Thoracic aorta (tissue), 2 donors: ENCODE results near the gene APCDD1L. TPM values are rescaled to one million over a fixed set of nuclear protein-coding genes. Genes with fewer than 3 reads are reported as not detected.

Source experiments
- ATAC-seq: fragments of 150-250 bp; one replicate; pipeline ENCODE4 v1.8.0; 2017; ENCODE audit warnings: low read depth; ENCODE audit not compliant: insufficient number of reproducible peaks, low FRiP score
- DNase-seq: peaks from one replicate; pipeline ENCODE4 v3.0.0-alpha.2; 2020; ENCODE audit warnings: low spot score
- H3K27ac ChIP-seq, 2 donors: fragments of 200-600 bp; sonication (generic); 1 replicate in 1 of 2; 2 replicates in 1 of 2; pipeline ENCODE4 v1.5.1; 2016; ENCODE audit warnings: mild to moderate bottlenecking in 2 of 2, moderate library complexity in 2 of 2
- H3K27me3 ChIP-seq: fragments of 200-600 bp; sonication (generic); replicated peaks from 2 replicates; pipeline ENCODE4 v1.6.0; 2016; ENCODE audit warnings: mild to moderate bottlenecking; ENCODE audit not compliant: insufficient read depth
- H3K36me3 ChIP-seq: fragments of 200-600 bp; sonication (generic); one replicate; pipeline ENCODE4 v1.5.1; 2016
- H3K4me1 ChIP-seq, 2 donors: fragments of 200-600 bp; sonication (generic); 1 replicate in 1 of 2; 2 replicates in 1 of 2; pipeline versions ENCODE4 v1.5.1 to v1.6.0; 2016; ENCODE audit warnings: low read depth in 2 of 2, mild to moderate bottlenecking in 1 of 2; ENCODE audit not compliant: control insufficient read depth in 1 of 2
- H3K4me3 ChIP-seq: fragments of 200-600 bp; sonication (generic); 2 replicates; pipeline ENCODE4 v1.5.1; 2016; ENCODE audit warnings: mild to moderate bottlenecking
- H3K9me3 ChIP-seq: fragments of 200-600 bp; sonication (generic); 2 replicates; pipeline ENCODE4 v1.5.1; 2016
- total RNA-seq, 2 donors: library from RNA; depleted of rRNA; stranded (reverse); fragments of >200 nt; gene quantifications; one replicate each; pipeline versions ENCODE4 v1.1.0 to v1.2.3, GENCODE V29; 2016
- TF ChIP-seq, protein P1 (sequence below): fragments of 200-600 bp; sonication (generic); IDR thresholded peaks from one replicate; pipeline ENCODE4 v1.5.1; 2019; ENCODE audit warnings: antibody characterized with exemption

Gene APCDD1L
- total RNA-seq, 2 donors from 2014 or later = 9.2 to 12.9 TPM

DNA sequence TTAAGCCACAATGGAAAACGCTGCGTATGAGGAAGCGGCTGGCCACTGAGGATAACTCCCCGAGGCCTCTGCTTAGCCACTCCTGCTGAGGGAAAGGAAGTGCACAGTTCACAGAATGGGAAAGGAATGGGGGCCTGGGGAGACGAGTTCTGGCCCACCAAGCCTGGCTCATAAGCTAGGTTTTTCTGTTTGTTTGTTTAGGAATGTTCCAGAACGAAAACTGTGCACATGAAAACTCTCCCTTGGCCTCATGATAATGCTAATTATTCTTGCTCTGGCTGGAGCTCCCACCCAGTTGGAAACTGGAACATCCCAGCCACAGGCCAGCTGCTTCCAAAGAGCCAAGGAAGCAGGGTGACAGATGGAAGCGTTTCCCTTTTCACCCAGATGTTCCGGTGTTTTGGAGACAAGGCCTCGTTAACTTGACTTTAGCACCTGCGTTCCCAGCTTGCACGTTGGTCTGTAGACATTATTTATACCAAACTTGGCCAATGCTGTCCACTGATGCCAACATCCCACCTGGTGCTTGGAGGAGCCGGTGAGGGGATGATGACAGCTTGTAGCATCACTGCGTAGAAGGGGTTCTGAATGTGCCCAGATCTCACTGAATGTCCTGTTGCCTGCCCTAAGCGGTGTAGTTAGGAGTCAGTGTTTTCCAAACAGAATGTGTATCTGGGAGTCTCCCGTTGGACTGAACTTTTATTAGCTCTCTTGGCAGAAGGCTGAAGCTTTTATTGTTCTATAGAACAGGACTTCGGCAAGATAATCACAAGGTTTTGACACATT lies 34.5 kb downstream of the APCDD1L start:
- Histone ChIP-seq H3K27ac (no peak overlapping the region), H3K4me1 (no peaks in the 10 kb centered on the region), H3K4me3 (no peak overlapping the region), H3K27me3 (no peaks in the 10 kb centered on the region), H3K9me3 (peaks cover 5% of the 10 kb centered on the region), H3K36me3 (no peaks in the 10 kb centered on the region)
- TF ChIP-seq, protein P1, sequence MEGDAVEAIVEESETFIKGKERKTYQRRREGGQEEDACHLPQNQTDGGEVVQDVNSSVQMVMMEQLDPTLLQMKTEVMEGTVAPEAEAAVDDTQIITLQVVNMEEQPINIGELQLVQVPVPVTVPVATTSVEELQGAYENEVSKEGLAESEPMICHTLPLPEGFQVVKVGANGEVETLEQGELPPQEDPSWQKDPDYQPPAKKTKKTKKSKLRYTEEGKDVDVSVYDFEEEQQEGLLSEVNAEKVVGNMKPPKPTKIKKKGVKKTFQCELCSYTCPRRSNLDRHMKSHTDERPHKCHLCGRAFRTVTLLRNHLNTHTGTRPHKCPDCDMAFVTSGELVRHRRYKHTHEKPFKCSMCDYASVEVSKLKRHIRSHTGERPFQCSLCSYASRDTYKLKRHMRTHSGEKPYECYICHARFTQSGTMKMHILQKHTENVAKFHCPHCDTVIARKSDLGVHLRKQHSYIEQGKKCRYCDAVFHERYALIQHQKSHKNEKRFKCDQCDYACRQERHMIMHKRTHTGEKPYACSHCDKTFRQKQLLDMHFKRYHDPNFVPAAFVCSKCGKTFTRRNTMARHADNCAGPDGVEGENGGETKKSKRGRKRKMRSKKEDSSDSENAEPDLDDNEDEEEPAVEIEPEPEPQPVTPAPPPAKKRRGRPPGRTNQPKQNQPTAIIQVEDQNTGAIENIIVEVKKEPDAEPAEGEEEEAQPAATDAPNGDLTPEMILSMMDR = no peak
- DNase-seq (no peak), ATAC-seq (no peak)

DNA sequence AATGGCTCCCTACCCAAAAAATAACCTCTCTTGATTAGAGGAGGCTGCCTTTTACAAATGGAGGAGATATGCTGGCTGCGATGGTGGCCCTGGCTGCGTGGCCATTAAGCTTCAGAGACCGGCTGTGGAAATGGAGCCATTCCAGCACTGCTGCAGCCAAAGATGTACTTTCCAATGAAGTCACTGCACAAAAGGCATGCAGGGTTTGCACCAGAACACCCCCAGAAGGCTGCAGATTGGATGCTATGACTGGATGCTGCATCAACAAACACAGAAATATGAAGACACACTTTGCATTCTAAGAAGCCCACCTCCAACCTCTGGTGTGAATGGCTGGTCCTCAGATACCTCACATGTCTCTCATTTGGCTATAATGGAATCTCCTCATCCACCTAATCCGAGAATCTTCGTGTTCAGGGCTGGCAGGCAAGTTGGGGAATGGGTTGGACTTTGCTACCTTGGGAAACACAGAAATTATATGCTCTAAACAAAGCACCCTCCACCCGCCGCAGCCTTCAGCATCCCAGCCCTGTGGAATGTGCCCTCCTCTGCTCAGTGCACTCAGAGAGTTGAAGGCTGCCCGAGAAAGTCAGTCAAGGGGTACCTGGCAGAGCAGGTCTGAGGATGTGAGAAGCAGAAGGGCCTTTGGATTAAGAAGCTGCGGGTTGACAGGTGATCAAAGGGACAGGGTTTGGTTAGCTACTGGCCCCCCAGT lies 35.3 kb downstream of the APCDD1L start:
- Histone ChIP-seq H3K9me3 (peaks cover 5% of the 10 kb centered on the region), H3K4me3 (no peak overlapping the region), H3K27ac (no peak overlapping the region), H3K27me3 (no peaks in the 10 kb centered on the region), H3K4me1 (no peaks in the 10 kb centered on the region), H3K36me3 (no peaks in the 10 kb centered on the region)
- ATAC-seq (no peak), DNase-seq (no peak)
- TF ChIP-seq, protein P1 = no peak

DNA sequence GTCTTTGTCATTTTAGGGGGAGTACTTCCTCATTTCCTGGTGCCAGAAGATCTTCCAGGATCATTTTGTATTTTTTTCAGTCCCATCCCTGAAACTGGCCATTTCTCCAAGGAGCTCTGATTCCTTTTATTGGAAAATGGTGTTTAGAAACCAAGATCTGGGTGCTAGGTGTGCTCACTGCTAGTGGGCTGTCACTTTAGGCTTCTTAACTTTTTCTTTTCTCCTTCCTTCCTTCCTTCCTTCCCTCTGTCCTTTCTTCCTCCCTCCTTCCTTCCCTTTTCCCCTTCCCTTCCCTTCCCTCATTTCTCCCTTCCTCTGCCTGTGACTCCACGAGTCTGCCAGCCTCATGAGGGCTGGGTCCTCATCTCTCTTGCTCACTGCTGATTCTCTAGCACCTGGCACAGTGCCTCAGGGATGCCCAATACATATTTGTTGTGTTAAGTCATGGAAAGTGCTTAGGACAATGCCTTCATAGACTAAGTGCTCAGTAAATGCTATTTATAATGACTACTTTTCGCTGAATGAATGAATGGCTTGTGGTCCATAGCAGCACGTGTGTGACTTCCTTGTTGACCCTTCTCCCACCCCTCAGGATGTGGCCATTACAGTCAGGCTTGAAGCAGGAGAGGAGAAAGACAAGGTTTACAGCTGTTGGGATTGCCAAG lies 36.9 kb downstream of the APCDD1L start:
- Histone ChIP-seq H3K27ac (no peak overlapping the region), H3K4me1 (no peaks in the 10 kb centered on the region)
- TF ChIP-seq, protein P1 = no peak

DNA sequence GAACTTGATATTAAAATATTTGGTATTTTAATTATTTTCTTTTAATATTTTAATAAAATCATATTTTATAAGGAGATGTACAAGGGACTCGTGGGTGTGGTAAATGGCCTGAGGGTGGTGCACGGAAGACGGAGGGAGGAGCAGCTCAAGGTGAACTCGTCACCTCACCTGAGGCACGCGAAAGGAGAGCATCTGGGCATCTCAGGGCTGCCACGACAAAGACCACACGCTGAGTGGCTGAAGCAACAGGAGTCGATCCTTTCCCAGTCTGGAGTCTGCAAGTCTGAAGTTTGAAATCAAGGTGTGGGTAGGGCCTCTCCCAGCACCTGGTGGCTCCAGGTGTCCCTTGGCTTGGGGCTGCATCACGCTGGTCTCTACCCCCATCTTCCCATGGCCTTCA lies 39.7 kb downstream of the APCDD1L start:
- ATAC-seq = no peak
- peaks cover 5% of the 10 kb centered on the region for H3K9me3 ChIP-seq
- DNase-seq = no peak
- no peak overlapping the region for H3K27ac ChIP-seq
- H3K27me3 ChIP-seq = no peaks in the 10 kb centered on the region
- TF ChIP-seq, protein P1 = no peak
- no peak overlapping the region for H3K4me3 ChIP-seq
- H3K36me3 ChIP-seq = no peaks in the 10 kb centered on the region
- no peaks in the 10 kb centered on the region for H3K4me1 ChIP-seq

More for the DNA sequence above, 36.9 kb downstream of the APCDD1L start:
- DNase-seq (no peak), ATAC-seq (no peak)
- Histone ChIP-seq H3K36me3 (no peaks in the 10 kb centered on the region), H3K9me3 (peaks cover 5% of the 10 kb centered on the region), H3K27me3 (no peaks in the 10 kb centered on the region), H3K4me3 (no peak overlapping the region)
